Stimulated activated CD8-positive, alpha-beta memory T cell treated with anti-CD3 and anti-CD28 coated beads, Interleukin-15, amount 100 ng/mL, for 4 hours (primary cell): Measurements from ENCODE around the gene SNRNP48.

Experiments
- DNase-seq, 2 donors: peaks; one replicate each; pipeline ENCODE4 v3.0.0-alpha.2; 2020; ENCODE audit warnings: low read depth in 2 of 2

Gene SNRNP48

DNA sequence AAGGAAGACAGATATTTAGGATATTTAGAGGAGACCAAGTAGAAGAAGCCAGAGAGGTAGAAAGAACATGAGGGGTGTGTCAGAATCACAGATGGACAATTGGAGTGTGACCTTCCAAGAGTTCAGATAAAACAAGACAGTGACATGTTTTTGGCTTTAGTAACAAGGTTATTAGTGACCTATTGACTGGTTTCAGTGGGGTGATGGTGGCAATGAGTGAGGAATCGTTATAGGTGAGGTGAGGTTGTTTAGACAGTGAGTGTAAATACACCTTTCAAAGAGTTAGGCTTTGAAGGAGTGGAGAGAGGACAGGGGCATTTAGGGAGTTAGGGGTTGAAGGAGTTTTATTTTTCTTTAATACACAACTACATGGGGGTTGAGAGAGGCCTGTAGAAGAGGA lies 3.2 kb downstream of the SNRNP48 start:
- no peak for DNase-seq

DNA sequence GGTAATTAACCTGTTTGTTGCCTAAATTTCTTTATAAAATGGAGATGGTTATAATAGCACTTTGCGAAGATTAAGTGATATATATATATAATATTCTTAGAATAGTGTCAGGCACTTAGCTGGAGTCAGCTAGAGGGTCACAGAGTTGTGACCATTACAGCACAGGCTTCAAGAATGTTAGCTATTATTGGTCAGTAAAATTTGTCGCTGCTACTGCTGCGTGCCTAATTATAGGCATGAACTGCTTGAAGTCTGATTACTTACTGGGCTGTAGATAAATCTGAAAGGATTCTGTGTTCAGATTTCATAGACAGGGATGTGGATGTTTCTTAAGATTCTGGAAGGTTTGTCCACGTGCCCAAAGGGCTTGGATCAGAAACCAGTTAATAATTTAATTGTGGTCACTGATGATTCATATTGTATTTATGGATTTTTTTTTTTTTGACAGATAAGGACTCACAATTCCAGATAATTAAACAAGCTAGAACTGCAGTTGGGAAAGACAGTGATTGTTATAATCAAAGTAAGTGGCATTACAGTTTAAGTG lies 4.7 kb downstream of the SNRNP48 start:
- no peak for DNase-seq

DNA sequence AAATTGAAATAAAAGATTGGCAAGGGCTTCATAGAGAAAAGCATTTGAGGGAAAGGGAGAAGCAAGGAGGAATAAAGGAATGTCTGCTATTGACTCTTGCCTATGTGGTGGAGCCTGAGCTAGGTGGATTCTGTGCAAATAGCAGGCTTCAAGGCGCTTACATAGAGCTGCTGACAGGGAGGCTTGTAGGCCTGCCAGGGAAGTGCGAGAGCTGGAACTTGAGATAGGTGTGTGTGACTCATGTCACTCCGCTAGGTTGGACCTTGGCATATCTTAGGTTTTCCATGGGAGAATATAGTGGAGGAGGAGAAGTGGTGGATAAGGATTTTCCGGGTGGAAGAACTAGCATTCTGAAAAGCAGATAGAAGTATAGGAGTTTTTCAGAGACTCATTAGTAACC lies 14.0 kb downstream of the SNRNP48 start:
- no peak for DNase-seq

DNA sequence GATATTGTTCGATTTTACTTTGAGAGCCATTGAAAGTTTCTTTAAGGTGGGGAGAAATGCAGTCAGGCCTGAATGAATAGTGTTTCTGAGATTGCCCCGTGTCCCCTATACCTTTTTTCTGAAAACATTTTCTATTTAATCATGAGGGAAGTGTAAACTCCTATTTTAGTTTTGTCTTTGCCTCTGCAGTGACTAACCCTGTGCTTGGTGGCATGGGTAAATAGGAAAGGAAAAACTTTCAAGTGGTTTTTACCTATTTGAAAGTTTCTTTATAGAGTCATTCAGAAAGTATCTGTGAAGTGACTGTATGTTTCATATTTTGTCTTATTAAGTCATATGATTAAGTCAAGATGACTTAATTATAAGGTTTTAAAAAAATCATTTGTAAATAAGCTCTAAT lies 14.5 kb downstream of the SNRNP48 start:
- DNase-seq = no peak

DNA sequence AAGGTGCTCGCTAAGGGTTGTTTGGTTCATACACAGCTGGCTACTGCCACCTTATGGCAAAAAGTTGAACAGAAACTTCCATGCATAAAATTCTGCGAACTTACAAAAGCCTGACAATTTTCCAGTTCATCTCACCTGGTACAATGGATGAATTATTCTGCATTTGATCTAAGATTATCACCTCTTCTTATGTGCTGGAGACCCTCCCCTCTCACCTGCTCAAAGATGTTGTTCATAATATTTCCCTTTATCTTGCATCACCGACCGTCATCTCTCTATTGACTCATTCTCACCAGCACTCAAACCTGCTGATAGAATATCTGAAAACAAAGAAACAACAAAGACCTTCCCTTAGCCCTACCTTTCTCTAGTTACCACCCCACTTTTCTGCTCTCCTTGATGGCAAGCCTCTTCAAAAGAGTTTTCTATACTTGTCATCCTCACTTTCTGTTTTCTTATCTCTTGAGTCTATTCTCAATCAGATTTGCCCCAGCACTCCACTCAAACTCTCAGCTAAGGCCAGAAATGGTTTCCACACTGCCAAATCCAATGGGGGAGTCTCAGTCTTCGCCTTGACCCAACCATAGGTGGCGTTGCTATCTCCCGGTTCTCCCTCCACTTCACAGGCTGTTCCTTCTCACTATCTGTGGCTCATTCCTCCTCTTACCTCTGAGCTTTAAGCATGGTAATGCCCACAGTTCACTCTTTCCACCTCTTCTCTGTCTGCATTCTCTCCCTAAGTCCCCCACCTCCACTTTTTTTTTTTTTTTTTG lies 25.8 kb downstream of the SNRNP48 start:
- no peak for DNase-seq

DNA sequence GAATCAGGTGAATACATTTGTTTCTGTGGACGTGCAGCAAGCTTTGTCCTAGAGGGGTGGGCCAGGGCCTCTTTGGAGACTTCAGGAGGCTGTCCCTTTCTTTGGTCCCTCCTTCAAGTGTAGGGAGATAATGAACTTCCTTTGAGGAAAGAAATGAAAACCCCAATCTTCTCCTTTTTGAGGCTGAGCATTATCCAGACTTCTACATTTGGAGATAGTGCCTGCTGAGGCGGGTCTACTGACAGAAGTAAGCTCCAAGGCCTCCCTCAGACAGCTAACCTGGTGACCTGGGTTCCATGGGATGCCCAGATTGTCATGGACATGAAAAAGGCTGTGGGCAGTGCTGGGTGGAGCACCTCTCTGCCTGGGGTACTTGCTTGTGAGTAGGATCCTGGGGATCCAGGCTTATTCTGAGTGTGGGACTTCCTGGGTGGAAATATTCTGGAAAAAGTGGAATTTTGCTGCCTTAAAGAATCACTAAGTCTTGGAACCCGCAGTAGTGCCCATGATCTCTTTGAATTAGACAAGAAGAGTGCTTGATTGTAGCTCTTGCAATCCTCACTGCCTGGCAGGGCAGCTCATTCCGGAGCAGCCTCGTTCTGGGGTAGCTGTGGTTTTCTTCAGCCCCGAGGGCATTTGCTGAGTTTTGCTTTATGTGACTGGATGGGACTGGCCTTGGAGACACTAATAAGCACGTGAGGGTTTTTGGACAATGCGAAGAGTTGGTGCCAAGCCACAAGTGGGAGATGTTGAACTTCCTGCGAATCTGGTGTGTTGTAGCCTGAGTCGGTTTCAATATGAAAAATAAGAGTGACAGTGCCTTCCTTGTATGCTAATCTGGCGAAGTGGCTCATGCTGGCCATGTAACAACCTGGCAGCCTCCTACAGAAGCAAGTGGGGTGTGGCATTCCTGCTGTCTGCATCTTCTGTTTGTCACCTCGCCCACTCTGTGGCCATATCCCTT lies 28.1 kb downstream of the SNRNP48 start:
- no peak for DNase-seq

DNA sequence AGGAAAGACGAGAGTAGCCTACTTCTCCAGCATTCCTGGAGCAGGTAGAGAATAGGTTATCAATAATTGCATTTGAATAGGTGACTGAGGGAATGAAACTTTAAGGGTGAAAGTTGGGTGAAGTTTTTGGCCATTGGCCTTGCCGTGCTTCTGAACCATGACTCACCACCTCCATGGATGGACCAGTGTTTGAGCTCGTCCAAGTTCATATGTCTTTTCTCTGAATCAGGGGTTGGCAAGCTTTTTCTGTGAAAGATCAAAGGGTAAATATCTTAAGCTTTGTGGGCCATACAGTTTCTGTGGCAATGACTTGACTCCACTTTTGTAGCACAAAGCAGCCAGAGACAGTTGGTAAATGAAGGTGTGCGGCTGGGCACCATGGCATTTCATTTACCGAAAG lies 31.8 kb downstream of the SNRNP48 start:
- DNase-seq = no peak

DNA sequence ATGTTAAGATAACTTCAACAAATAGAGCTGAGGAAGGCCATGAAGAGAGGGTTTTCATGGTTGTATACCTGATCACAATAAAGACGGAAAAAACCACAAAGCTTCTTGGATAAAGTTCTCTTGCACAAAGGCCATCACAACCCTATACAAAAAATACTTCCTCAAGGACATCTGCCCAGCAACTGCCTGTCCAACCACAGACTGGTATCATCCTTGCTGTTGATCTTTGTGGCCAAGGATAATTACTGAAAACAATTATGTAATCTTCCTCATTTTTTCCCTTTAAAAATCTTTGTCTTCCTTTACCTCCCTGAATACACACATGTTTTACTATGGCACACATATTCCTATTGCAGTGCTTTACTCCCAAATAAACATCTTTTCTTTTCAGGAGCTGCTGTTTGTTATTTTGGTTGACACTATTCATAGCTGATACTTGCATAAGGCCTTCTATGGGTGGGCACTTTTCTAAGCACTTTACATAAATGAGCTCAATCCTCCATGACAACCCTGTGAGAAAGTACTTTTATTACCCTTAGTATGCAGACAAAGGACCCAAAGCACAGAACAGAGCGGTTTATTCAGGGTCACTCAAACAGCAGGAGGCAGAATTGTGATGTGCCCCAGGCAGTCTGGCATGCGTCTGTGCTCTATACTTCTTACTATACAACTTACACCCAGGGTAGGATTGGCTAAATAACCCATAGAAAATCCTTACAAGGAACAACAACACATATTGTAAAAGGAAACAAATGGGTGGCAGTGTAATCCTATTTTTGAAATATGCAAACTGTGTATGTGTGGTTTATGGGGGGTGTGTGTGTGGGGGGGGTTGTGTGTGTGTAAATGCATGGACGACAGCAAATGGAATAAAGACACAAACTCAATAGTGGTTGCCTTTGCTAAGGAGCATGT lies 35.1 kb downstream of the SNRNP48 start:
- DNase-seq = no peak

DNA sequence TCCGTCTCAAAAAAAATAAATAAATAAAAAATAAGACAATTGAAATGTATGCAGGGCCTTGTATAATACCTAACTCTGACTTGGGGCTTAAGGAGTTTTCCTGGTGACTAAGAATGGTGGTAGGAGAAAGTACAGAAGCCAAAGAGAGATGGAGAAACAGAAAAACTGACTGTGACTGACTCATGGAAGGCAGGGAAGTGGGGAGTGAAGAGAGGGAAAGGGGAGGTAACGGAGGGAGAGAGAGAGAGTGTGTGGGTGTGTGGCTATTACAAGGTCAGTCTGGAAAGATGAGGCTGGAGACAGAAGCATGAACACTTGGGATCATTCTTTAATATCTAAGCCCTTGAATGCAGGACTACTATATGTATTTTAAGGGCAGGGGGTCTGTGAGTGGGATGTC lies 38.5 kb downstream of the SNRNP48 start:
- no peak for DNase-seq

DNA sequence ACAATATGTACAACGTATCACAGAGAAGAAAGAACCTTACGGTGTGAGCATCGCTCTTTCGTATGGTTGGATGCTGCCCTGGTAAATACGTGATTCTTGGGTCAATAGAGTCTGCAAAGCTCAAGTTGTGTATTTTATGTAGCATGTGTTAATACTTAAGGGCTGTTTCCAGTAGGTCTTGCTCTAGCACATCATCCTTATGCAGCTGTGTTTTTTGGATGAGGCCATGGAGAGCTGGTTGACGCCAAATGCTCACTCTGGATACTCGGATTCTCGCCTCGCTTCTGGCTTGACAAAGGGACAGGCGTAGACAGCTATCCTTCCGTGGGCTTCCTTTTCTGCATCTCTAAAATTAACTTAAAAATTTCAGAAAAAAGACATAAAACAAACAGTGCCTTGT lies 38.9 kb downstream of the SNRNP48 start:
- no peak for DNase-seq

DNA sequence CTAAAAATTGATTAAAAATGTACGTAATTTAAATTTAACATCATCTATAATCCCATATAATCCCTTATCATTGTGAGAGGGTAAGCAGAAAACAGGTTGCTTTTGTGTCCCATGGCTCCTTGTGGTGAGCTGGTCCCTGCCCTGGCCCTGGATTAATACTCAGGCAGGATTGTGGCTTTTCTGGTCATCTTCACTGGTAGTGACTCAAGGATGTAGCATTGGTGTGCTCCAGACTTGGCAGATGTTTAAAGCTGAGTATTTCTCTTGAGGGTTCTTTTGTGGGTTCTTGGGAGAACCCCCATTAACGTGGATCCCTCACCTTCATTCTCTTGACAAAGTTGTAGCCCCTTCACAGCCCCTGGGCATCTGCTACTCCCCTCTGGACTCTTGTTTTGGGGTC lies 39.3 kb downstream of the SNRNP48 start:
- DNase-seq = no peak

DNA sequence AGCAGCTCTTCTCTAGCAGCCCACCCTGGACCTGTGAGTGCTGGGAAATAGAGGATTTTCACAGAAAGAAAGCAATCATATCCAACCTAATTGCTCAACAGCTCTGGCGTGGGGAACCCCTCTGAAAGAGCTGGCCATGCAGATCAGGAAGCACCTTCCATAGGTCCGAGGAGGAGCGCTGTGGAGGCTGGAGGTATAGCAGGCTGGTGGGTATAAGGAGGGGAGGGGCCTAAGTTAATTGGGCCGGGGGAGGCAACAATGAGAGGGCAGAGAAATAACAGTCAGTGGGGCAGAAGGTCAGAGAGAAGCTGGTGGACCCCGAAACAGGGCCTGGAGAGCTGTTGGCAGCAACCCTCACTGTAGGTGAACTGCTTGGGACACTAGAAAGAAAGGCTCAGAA lies 40.8 kb downstream of the SNRNP48 start:
- DNase-seq = no peak

DNA sequence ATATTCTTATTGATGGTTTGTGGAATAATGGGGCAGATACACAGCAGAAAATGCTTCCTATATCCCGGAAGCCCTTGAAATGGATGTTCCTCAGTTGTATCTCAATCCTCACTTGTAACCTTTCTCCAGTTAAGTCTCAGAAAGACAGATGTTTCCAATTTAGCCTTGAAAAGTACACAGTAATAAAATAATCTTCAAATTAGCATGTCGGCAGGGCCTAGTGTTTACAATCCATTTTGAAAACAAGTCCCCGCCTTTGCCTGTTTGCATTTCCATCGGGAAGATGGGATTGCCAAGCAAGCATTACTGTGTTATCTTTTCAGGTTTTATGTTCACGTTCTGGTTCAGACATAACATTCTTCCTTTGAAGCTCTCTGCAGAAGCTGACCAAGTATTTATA lies 41.5 kb downstream of the SNRNP48 start:
- no peak for DNase-seq

DNA sequence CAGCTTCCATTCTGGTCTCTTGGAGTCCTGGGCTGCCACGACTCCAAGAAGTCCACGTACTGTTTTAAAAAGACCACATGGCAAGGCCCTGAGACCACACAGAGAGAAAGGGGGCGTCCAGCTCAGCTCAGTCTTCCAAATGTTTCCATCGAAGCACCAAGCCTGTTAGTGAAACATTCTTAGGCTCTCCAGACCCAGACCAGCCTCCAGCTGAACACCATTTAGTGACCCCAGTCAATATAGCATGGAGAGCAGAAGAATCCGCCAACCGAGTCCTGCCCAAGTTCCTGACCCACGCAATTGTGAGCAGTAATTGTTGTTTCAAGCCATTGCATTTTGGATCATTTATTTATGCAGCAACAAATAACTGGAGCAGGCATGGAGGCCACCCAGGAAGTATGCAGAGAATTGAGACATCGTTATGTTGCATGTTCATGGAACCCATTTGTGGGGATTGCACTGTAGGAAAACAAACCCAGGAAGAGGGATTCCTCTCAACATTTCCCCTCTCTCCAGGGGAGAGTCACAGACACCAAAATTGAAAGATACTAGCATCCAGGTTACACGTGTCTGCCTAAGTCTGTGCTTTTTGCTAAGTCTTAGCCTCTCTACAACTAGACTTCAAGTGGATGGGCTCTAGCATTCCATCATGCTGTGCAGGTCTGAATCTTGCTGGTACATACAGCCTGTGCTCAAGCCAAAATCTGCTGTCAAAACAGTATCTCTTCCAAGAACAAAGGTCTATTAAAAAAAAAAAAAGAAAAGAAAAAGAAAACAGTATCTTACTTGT lies 42.7 kb downstream of the SNRNP48 start:
- no peak for DNase-seq

DNA sequence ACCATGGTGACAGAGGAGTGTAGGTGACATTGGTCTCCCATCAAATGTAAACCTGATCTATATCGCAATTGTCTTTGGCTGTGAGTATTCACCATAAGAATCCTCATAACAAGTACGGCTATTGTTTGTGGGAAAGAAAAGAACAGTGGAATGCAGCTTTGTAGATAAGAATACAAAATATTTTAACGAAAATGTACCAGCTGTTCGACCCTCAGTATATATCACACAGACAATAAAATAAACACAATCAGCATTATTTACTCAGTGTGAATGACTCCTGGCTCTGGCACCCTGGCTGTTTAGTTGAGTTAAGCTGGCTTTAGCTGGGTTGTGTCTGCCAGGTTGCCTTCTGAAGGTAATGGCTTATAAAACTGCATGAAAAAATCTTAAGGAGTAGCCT lies 43.4 kb downstream of the SNRNP48 start:
- DNase-seq = no peak

DNA sequence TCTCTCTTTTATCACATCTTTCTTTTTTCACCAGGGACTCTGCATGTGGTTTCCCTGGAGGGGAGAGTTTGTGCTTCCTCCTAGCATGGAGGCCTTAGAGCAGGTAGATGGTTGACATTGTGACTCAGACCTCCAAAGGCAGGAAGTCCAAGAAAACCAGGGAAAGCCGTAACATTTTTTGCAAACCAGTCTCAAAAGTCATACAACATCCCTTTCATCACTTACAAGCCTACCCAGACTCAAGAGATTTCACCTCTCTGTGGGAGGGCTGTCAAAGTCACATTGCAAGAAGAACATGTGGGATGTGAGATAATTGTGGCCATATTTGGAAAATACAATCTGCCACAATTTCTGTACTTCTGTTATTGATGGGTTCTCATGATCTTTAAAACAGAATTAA lies 46.2 kb downstream of the SNRNP48 start:
- DNase-seq = no peak

DNA sequence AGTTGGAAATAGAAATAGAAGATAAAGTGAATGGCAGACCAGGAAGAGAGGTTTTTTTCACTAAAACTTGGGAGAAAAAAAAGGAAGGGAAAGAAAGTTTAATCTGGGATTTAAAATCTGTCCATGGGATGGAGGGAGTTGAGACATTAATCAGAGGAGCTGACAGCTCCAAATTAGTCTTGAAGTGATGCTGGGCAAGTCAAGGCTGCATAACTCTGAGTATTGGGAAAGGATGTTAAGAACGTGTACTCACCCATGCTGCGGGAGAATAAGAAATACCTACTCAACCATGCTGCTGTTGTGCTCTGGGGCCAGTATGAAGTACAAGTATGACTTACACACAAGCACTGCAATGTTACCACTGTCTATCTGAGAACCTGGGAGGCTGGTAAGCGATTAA lies 47.5 kb downstream of the SNRNP48 start:
- no peak for DNase-seq

DNA sequence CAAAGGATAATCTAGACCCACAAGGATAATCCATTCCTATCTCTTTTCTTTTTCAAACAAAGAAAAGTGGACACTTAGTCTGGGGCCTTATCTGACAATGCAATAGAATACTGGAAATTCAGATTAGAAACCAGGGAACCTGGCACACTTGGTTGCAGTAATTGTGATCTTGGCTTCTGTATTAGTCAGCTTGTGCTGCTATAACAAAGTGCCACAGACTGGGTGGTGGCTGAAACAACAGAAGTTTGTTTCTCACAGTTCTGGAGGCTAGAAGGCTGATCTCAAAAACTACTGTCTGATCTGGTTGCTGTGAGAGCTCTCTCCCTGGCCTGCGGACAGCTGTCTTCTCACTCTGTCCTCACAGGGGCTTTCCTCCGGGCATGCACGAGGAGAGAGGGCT lies 49.4 kb downstream of the SNRNP48 start:
- no peak for DNase-seq

DNA sequence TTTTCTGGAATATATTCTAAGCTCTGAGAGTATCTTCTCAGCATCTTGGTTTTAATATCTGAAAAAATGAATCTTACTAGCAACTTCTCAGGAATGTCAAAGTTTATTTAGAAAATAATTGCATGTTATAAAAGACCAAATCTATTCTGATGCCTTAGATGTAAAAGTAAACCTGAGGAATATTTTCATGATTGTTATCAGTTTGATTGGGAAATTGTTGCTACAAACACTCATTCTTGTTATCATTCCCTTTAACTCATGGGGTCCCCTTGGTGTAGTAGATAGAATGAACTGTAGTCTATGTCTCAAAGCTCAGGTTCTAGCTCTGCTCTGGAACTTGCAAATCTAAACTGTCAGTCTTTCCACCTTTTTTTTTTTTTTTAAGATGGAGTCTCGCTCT lies 50.0 kb downstream of the SNRNP48 start:
- DNase-seq = no peak

DNA sequence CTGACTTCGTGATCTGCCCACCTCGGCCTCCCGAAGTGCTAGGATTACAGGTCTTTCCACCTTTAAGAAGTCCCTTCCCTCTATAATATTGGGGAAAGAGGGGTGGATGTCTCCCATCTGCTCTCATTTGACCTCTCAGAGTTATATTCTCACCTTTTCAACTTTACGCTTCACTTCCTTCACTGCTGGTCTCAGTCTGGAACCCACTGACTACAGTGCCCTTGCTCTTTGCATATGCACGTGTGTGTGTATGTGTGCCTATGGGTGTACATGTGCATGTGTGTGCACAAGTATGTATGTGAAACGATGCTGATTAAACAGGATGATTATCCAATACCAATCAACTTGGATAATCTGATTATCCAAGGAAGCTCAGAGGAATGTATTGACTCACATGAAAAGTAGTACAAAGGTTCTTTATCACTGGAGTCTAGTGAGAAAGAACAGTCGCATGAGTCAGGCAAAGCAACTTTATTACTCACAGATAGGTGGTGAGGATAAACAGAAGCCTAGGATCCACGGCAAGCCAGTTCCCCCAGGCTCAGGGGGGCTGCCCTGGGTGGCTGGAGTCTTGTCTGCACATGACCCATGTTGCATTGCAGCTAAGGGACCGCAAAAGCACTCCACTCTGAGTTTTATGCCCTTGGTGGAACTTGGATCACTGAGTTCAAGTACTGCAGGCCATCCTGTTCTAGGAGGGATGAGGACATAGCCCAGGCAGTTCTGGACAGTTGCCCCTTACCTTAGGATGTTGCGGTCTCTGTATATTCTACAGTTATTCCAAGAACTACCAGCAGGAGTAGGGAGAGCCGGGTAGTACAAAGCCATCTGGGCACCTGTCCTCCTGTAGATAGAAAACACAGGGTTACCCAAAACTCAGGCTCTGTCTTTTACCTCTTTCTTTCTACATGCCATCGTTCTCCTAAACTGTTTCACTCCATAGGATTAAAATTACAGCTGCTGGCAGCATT lies 50.9 kb downstream of the SNRNP48 start:
- DNase-seq = no peak
